Astrocyte of the cerebellum (primary cell): ENCODE data around the gene RAD51B.
A peak's percentile ranks its signal among the peaks of the same experiment; 100 is the strongest.

Experiments
- DNase-seq: peaks from one replicate; pipeline ENCODE4 v3.0.0-alpha.2; 2011; ENCODE audit warnings: low read depth
- H3K4me3 ChIP-seq: 2 replicates; pipeline ENCODE4 v1.5.1; 2011; ENCODE audit warnings: mild to moderate bottlenecking, low read depth, low read length, moderate library complexity
- CTCF ChIP-seq: IDR thresholded peaks from 2 replicates; pipeline ENCODE4 v1.5.1; 2012; ENCODE audit warnings: low read length, low read depth, moderate library complexity, mild to moderate bottlenecking; ENCODE audit errors: missing control alignments
- in situ Hi-C: cut with HindIII; loops from 2 replicates; pipeline ENCODE4 v1.10.0; 2017; ENCODE audit warnings: low sequenced_read_pairs

The RAD51B gene

GRCh38 chr14:68143341-68143841, 323.8 kb downstream of the RAD51B start:
- in situ Hi-C loops: no loop called here
- DNase-seq: peak; percentile 90
- TF ChIP-seq CTCF: no peak
- H3K4me3 ChIP-seq: no peak overlapping the region

- no peak for DNase-seq
- no peak overlapping the region for H3K4me3 ChIP-seq
- in situ Hi-C loops: no loop called here
- TF ChIP-seq CTCF: no peak
Observed at GRCh38 chr14:68144051-68144681, 324.6 kb downstream of the RAD51B start.

GRCh38 chr14:68145036-68145435, 325.5 kb downstream of the RAD51B start:
- in situ Hi-C loops: no loop called here
- TF ChIP-seq CTCF: no peak
- no peak overlapping the region for H3K4me3 ChIP-seq
- DNase-seq: no peak

GRCh38 chr14:68145539-68145938, 326.0 kb downstream of the RAD51B start:
- DNase-seq: no peak
- in situ Hi-C loops: no loop called here
- H3K4me3 ChIP-seq: no peak overlapping the region
- no peak for TF ChIP-seq CTCF

- peak; percentile 98 for DNase-seq
- H3K4me3 ChIP-seq: no peak overlapping the region
- in situ Hi-C loops: no loop called here
- no peak for TF ChIP-seq CTCF
Observed at GRCh38 chr14:68146818-68147217, 327.2 kb downstream of the RAD51B start.

- no peak for TF ChIP-seq CTCF
- in situ Hi-C loops: no loop called here
Observed at GRCh38 chr14:68147303-68147702, 327.7 kb downstream of the RAD51B start.

More at GRCh38 chr14:68147303-68147702, 327.7 kb downstream of the RAD51B start:
- no peak overlapping the region for H3K4me3 ChIP-seq
- no peak for DNase-seq
